GM19193 (cell line): ENCODE measurements around the gene RASAL2.

ENCODE experiments used
- POLR2A ChIP-seq: IDR thresholded peaks from 4 replicates; pipeline ENCODE4 v1.6.1; 2011; ENCODE audit not compliant: insufficient read depth, insufficient read length; ENCODE audit errors: extremely low read depth

Gene RASAL2

DNA sequence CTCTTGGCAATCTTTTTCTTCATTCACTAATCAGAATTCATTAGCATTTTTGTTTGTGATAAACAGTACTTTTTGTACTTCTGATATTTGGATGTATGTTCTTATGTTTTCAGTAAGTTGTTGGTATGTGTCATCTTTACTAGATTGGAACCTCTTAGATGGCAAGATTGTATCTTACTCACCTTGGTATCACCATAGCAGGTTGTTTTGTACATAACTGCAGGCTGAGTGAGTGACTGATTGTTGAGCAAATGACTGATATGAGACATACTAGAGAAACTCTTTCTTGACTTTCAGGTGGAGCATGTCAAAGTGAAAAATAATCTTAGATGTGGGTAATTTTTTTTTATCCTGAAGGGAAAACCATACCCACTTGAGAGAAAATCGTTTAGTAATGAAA is 229.2 kb downstream of the RASAL2 start:
- TF ChIP-seq POLR2A = no peak

DNA sequence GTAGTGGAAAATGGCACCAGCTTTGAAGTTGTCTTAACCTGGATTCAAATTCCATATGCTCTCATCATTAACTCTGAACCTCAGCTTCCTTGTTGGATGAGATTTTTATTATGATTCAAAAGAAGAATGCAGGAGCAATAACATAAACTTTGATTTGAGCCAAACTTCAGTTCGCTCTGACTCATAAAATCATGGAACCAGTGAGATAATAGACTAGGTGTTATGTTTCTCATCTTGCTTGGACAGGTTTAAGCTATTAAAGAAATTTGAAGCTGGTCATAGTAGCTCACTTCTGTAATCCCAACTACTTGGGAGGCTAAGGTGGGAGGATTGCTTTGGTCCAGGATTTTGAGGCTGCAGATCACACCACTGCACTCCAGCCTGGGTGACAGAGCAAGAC is 230.1 kb downstream of the RASAL2 start:
- TF ChIP-seq POLR2A = no peak

GRCh38 chr1:178328728-178329127 is 234.8 kb downstream of the RASAL2 start:
- TF ChIP-seq POLR2A = no peak

DNA sequence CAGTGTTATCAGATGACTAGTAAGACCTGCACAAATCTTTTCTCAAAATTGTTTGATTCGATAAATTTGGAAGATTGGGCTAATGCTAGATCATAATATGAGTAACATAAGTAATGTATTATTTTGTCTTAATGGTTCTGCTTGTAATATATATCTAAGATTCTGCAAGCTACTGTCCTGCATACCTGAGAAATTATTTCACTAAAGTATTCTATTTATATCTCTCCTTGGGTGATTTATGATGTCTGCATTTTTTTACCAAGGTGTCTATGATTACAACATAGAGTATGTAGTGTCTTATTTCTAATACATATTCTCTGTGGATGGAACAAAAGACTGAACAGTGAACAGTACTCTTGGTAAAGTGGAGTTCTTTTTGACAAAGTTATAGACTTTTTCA is 236.2 kb downstream of the RASAL2 start:
- TF ChIP-seq POLR2A = no peak

- TF ChIP-seq POLR2A = no peak
Measured at GRCh38 chr1:178330848-178331497, 237.1 kb downstream of the RASAL2 start.

DNA sequence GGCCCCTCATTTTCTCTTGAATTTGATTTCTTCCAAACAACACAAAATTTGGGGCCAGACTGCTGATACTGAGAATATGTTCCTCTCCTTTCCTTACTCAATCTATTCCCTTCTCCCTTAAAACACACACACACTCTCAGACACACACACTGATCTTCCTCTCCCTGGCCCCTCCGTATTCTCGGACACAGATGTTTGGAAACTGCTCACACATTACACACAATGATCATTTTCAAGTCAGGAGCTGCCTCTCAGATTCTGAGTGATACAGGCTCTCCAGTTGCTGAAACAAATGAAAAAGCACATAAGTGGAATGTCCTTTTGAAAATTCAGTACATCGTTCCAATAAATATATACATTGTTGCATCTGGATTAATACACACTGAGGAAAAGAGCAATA is 241.5 kb downstream of the RASAL2 start:
- no peak for TF ChIP-seq POLR2A

- TF ChIP-seq POLR2A = no peak
Measured at GRCh38 chr1:178337091-178337706, 243.3 kb downstream of the RASAL2 start.

DNA sequence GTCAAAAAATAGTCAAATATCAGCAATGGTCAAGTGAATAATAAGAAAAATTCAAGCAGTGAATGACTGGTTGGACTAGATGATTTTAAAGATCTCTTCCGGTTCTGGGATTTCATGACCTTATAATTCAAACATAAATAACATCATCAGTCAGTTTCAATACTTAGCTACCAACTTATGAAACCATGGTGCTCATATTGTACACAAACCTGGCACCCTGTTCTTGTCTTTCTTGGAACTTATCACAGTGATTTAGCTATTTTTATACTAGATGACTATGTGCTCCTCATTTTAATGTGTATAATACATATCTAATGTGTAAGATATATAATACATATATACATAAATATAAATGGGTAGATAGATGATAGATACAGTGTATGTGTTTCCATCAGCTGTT is 245.9 kb downstream of the RASAL2 start:
- no peak for TF ChIP-seq POLR2A

- no peak for TF ChIP-seq POLR2A
Measured at GRCh38 chr1:178341261-178341956, 247.5 kb downstream of the RASAL2 start.

DNA sequence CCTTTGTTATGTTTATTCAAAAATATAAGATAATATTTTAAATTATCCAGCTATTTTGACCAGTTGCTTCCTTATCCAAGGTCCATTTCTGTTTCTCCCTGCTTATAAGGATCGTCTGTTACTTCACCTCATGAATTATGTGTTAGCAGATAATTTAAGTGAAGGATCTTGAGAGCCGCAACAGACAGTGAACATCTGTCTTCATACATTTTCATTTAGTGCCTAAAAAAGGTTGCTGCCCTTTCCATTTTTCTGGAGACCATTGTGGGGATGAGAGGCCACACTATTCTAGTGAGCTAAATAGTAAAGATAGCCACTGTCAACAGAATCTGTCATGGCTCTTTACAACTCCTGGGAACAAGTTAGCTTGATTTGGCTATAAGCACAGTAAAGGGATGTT is 248.8 kb downstream of the RASAL2 start:
- TF ChIP-seq POLR2A = no peak

- no peak for TF ChIP-seq POLR2A
Measured at GRCh38 chr1:178344513-178345091, 250.7 kb downstream of the RASAL2 start.

- TF ChIP-seq POLR2A = no peak
Measured at GRCh38 chr1:178345238-178345637, 251.3 kb downstream of the RASAL2 start.

GRCh38 chr1:178345807-178346206 is 251.9 kb downstream of the RASAL2 start:
- TF ChIP-seq POLR2A = no peak

GRCh38 chr1:178349801-178350200 is 255.9 kb downstream of the RASAL2 start:
- no peak for TF ChIP-seq POLR2A

- no peak for TF ChIP-seq POLR2A
Measured at GRCh38 chr1:178352790-178353416, 259.0 kb downstream of the RASAL2 start.
